Thyroid gland (tissue), 4 donors: ENCODE results near the gene KRT3. TPM values are rescaled to one million over a fixed set of nuclear protein-coding genes. Genes with fewer than 3 reads are reported as not detected.

Experiments used
- DNase-seq, 2 donors: peaks; one replicate each; pipeline ENCODE4 v3.0.0-alpha.2; 2019
- H3K27ac ChIP-seq, 3 donors: fragments of 200-600 bp; sonication (generic); 1 replicate in 2 of 3; 2 replicates in 1 of 3; pipeline ENCODE4 v1.5.1; 2016 to 2019; ENCODE audit warnings: mild to moderate bottlenecking in 1 of 3, moderate library complexity in 1 of 3
- H3K27me3 ChIP-seq: fragments of 200-600 bp; sonication (generic); one replicate; pipeline ENCODE4 v1.5.1; 2019
- H3K36me3 ChIP-seq, 2 donors: fragments of 200-600 bp; sonication (generic); one replicate each; pipeline ENCODE4 v1.5.1; 2016 to 2019
- H3K4me1 ChIP-seq, 2 donors: fragments of 200-600 bp; sonication (generic); one replicate each; pipeline ENCODE4 v1.5.1; 2017 to 2019
- H3K4me3 ChIP-seq, 3 donors: fragments of 200-600 bp; sonication (generic); replicated peaks in 1 of 3; 1 replicate in 2 of 3; 2 replicates in 1 of 3; pipeline ENCODE4 v1.5.1; 2016; ENCODE audit warnings: mild to moderate bottlenecking in 1 of 3
- H3K9me3 ChIP-seq: fragments of 200-600 bp; sonication (generic); one replicate; pipeline ENCODE4 v1.5.1; 2017
- CTCF ChIP-seq, 6 experiments: fragments of 200-600 bp in 3 of 6; fragments of 450-650 bp in 3 of 6; sonication (generic) in 3 of 6; IDR thresholded peaks; one replicate each; pipeline ENCODE4 v1.5.1; 2016 to 2019; ENCODE audit warnings: antibody characterized with exemption in 6 of 6, mild to moderate bottlenecking in 2 of 6, inconsistent platforms in 1 of 6, moderate library complexity in 1 of 6
- POLR2A ChIP-seq, 2 donors: fragments of 450-650 bp; IDR thresholded peaks; one replicate each; pipeline ENCODE4 v1.6.1; 2017; ENCODE audit warnings: antibody characterized with exemption in 2 of 2, mild to moderate bottlenecking in 2 of 2, moderate library complexity in 1 of 2
- WGBS, 2 donors: methylation state at CpG; one replicate each; pipeline ENCODE4 v1.1.5; 2017; 5-methylcytosine and 5-hydroxymethylcytosine counted together
- intact Hi-C: fragments of 100-400 bp; cut with DNase I; formaldehyde crosslinking; loops from one replicate; pipeline ENCODE4 v1.15.1; 2023
- total RNA-seq, 4 donors: library from RNA; depleted of rRNA; stranded (reverse); fragments of >200 nt; gene quantifications; one replicate each; pipeline ENCODE4 v1.2.3, GENCODE V29; 2016

Gene KRT3
- total RNA-seq, 4 donors from 2014 or later, result not detected

- intact Hi-C loops, result no loop called here
- no peaks in the 10 kb centered on the region for H3K27me3 ChIP-seq
- no peaks in the 10 kb centered on the region for H3K36me3 ChIP-seq
- no peak for DNase-seq
- 81 to 88% methylated on average over 1 of the region's 1 CpG for WGBS, 2 donors
- H3K4me1 ChIP-seq, result no peaks in the 10 kb centered on the region
- H3K9me3 ChIP-seq, result no peaks in the 10 kb centered on the region
- H3K27ac ChIP-seq, result no peak overlapping the region
- TF ChIP-seq POLR2A (IDR thresholded peaks at IDR 0.05) (no peak), CTCF (IDR thresholded peaks at IDR 0.05) (no peak)
- no peak overlapping the region for H3K4me3 ChIP-seq
Measured at GRCh38 chr12:52767020-52767379, 28.9 kb downstream of the KRT3 start.

- no peak overlapping the region for H3K27ac ChIP-seq
- no peaks in the 10 kb centered on the region for H3K4me1 ChIP-seq
- intact Hi-C loops, result no loop called here
- no peaks in the 10 kb centered on the region for H3K27me3 ChIP-seq
- H3K4me3 ChIP-seq, result no peak overlapping the region
- no peak for DNase-seq
- no peaks in the 10 kb centered on the region for H3K9me3 ChIP-seq
- H3K36me3 ChIP-seq, result no peaks in the 10 kb centered on the region
- WGBS, 2 donors, result 86 to 94% methylated on average over 5 of the region's 5 CpGs
- TF ChIP-seq CTCF (IDR thresholded peaks at IDR 0.05), result no peak
- TF ChIP-seq POLR2A (IDR thresholded peaks at IDR 0.05), result no peak
Measured at GRCh38 chr12:52766351-52767019, 29.4 kb downstream of the KRT3 start.

- H3K4me1 ChIP-seq, result no peaks in the 10 kb centered on the region
- no peaks in the 10 kb centered on the region for H3K9me3 ChIP-seq
- no peak for DNase-seq
- no peaks in the 10 kb centered on the region for H3K27me3 ChIP-seq
- H3K27ac ChIP-seq, result no peak overlapping the region
- 64 to 82% methylated on average over 1 of the region's 1 CpG for WGBS, 2 donors
- H3K36me3 ChIP-seq, result no peaks in the 10 kb centered on the region
- intact Hi-C loops, result no loop called here
- TF ChIP-seq CTCF (IDR thresholded peaks at IDR 0.05) (no peak), POLR2A (IDR thresholded peaks at IDR 0.05) (no peak)
- no peak overlapping the region for H3K4me3 ChIP-seq
Measured at GRCh38 chr12:52765702-52766101, 30.2 kb downstream of the KRT3 start.

GRCh38 chr12:52763991-52764390 is 31.9 kb downstream of the KRT3 start:
- Histone ChIP-seq H3K27me3 (no peaks in the 10 kb centered on the region), H3K27ac (no peak overlapping the region), H3K4me3 (no peak overlapping the region), H3K9me3 (no peaks in the 10 kb centered on the region), H3K4me1 (no peaks in the 10 kb centered on the region), H3K36me3 (no peaks in the 10 kb centered on the region)
- TF ChIP-seq POLR2A (IDR thresholded peaks at IDR 0.05) (no peak), CTCF (IDR thresholded peaks at IDR 0.05) (no peak)
- WGBS, 2 donors, result 84 to 86% methylated on average over 2 of the region's 2 CpGs
- intact Hi-C loops, result no loop called here
- no peak for DNase-seq

- DNase-seq, result no peak
- no peaks in the 10 kb centered on the region for H3K9me3 ChIP-seq
- intact Hi-C loops, result no loop called here
- TF ChIP-seq POLR2A (IDR thresholded peaks at IDR 0.05) (no peak), CTCF (IDR thresholded peaks at IDR 0.05) (no peak)
- H3K27me3 ChIP-seq, result no peaks in the 10 kb centered on the region
- 76 to 84% methylated on average over 9 of the region's 9 CpGs for WGBS, 2 donors
- H3K4me1 ChIP-seq, result no peaks in the 10 kb centered on the region
- no peak overlapping the region for H3K4me3 ChIP-seq
- H3K27ac ChIP-seq, result no peak overlapping the region
- H3K36me3 ChIP-seq, result no peaks in the 10 kb centered on the region
Measured at GRCh38 chr12:52763036-52763659, 32.8 kb downstream of the KRT3 start.
